H54 (cell line): ENCODE results near the gene CDC25A.
"Not testable (repeated sequence)": the region's sequence is repeated elsewhere in the genome, so short reads cannot be mapped to it uniquely, and the experiment has no call there.

ENCODE experiments used
- DNase-seq: peaks from one replicate; pipeline ENCODE4 v3.0.0; 2011; ENCODE audit warnings: low spot score, mixed read lengths; ENCODE audit not compliant: insufficient read length
- FAIRE-seq: peaks from 3 replicates; lab custom pipeline; 2011; peaks lifted over from hg19 to GRCh38; lab: Jason Lieb, UNC
- POLR2A ChIP-seq: IDR thresholded peaks from 2 replicates; pipeline ENCODE4 v1.6.1; 2011; ENCODE audit warnings: low read depth, mild to moderate bottlenecking, low read length

Gene CDC25A

GRCh38 chr3:48119505-48120193, 68.6 kb downstream of the CDC25A start:
- TF ChIP-seq POLR2A, result no peak
- DNase-seq (no peak), FAIRE-seq (no peak)

GRCh38 chr3:48118928-48119327, 69.3 kb downstream of the CDC25A start:
- FAIRE-seq (no peak), DNase-seq (no peak)
- no peak for TF ChIP-seq POLR2A

GRCh38 chr3:48118322-48118721, 69.9 kb downstream of the CDC25A start:
- FAIRE-seq, result no peak
- no peak for DNase-seq
- TF ChIP-seq POLR2A, result no peak

GRCh38 chr3:48112813-48113212, 75.4 kb downstream of the CDC25A start:
- TF ChIP-seq POLR2A, result no peak
- FAIRE-seq, result no peak
- DNase-seq, result no peak

GRCh38 chr3:48112108-48112791, 76.0 kb downstream of the CDC25A start:
- not testable (repeated sequence) for DNase-seq, FAIRE-seq

- no peak for DNase-seq
- FAIRE-seq, result no peak
- no peak for TF ChIP-seq POLR2A
Observed at GRCh38 chr3:48110463-48110862, 77.8 kb downstream of the CDC25A start.

- TF ChIP-seq POLR2A, result no peak
- FAIRE-seq (no peak), DNase-seq (no peak)
Observed at GRCh38 chr3:48107227-48107626, 81.0 kb downstream of the CDC25A start.
